ENCODE measurements around the gene GPR35. TPM values are rescaled to one million over a fixed set of nuclear protein-coding genes. Genes with fewer than 3 reads are reported as not detected.

GPR35 gene
- total RNA-seq, 1 donor from 2014 or later = 3.1 TPM

GRCh38 chr2:240637901-240638345 lies 12.6 kb downstream of the GPR35 start:
- DNase-seq (ENCODE audit: low spot score) = no peak

GRCh38 chr2:240638512-240639160 lies 13.4 kb downstream of the GPR35 start:
- no peak for DNase-seq (ENCODE audit: low spot score)

GRCh38 chr2:240639566-240639965 lies 14.3 kb downstream of the GPR35 start:
- DNase-seq (ENCODE audit: low spot score) = no peak

DNA sequence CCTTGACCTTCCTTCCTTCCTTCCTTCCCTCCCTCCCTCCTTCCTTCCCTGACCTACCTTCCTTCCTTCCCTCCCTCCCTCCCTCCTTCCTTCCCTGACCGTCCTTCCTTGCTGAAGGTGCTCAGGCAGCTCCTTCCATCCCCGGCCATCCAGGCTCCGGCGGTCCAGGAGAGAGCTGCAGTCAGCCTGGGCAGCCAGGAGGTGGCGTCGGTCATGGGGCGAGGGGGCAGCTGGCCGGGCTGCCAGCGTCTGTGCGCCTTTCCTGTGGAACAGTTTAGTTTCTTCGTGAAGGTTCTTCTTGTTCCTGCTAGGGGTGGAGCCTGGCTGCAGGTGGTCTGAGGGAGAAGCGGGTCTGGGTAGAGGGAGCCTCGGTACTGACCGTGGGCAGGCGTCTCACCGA lies 15.7 kb downstream of the GPR35 start:
- DNase-seq (ENCODE audit: low spot score) = peak; percentile 8

DNA sequence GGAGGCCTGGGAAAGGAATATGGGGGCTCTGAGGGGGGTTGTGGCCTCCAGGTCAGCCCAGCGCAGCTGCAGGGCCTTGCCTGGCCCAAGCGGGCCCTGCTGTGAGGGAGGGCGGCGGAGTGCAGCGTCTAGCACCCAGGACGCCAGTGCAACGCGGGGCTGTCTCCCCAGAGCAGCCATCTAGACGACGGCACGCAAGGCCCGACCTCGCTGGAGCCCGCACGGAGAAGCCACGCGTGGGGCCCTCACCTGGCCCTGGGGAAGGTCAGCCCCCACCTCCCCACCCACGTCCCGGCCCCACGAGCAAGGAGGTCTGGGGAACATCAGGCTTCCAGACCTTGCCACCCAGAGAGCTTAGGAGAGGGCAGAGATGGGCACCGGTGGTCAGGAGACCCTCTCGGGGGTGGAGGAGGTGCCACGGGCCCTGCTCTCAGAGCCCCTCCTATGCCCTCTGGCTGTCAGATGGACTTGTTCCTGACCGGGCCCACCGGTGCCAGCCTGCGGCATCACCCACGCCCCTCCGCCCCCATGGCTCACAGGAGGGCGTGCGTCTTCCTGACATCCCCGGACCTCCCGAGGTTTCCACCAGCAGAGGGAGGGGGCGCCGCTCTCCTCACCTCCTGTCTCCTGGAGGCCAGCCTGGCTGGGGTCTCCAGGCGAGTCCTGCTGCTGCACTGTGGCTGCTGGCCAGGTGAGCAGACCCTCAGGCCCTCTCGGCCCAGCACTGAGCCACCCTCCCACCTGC lies 17.0 kb downstream of the GPR35 start:
- DNase-seq (ENCODE audit: low spot score) = no peak

DNA sequence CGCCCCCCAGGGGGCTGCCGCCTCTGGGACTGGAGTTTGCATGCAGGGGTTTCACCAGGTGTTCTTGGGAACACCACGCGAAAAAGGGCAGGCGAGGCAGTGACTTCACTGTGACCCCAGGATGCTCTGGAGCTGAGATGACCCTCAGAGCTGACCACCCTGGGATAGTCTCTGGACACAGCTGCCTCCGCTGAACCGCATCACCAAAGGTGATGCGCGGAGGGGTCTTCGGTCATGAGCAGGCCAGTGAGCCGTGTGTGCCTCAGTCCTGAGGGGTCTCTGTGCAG lies 17.5 kb downstream of the GPR35 start:
- DNase-seq (ENCODE audit: low spot score) = no peak

- no peak for DNase-seq (ENCODE audit: low spot score)
Observed at GRCh38 chr2:240643093-240643810, 18.0 kb downstream of the GPR35 start.

- DNase-seq (ENCODE audit: low spot score) = no peak
Observed at GRCh38 chr2:240643811-240644150, 18.5 kb downstream of the GPR35 start.

GRCh38 chr2:240644171-240644651 lies 18.9 kb downstream of the GPR35 start:
- no peak for DNase-seq (ENCODE audit: low spot score)

- DNase-seq (ENCODE audit: low spot score) = no peak
Observed at GRCh38 chr2:240644859-240645301, 19.6 kb downstream of the GPR35 start.

GRCh38 chr2:240645346-240645745 lies 20.1 kb downstream of the GPR35 start:
- no peak for DNase-seq (ENCODE audit: low spot score)

DNA sequence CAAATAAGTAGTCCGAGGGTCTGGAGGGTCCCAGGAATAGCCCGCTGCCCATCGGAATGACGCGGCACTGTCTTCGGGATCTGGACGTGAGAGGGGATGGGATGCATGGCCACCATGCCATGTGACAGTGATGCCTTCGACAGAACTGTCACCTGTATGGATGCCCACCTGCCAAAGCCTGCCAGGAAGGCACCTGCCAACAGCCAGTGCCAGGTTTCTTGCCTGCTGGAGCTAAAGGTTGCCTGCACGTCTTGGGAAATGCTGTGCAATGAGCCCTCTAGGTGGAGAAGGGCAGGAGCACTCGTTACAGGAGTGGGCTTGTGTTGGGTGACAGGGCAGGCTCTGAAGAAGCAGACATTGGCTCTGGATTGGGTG lies 20.5 kb downstream of the GPR35 start:
- DNase-seq (ENCODE audit: low spot score) = no peak

- no peak for DNase-seq (ENCODE audit: low spot score)
Observed at GRCh38 chr2:240646176-240646899, 21.1 kb downstream of the GPR35 start.

DNA sequence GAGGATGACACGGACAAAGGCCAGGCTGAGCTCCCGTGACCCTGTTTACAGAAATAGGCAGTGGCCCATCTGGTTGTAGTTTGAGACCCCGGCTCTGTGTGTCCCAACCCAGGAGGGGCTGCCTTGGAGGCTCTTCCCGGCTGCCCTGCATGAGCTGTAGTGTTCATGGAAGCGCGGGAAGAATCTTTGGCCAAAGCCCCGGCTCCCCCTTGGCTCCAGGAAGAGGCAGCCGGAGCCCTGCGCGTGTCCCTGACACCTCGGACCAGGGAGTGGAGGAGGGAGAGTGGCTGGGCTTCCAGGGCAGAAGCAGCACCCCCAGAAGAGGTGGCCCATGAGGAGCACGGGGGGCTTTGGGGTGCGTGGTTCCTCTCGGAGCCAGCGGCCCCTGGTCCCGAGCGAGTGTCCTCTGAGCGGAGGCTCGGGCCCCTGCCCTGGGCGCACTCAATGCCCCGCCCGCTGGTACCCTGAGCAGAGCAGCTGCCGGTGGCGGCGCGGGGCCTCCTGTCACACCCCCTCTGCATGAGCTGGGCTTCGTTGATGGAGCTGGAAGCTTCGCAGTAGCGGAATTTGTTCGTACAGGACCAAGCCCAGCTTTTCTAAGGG lies 21.7 kb downstream of the GPR35 start:
- no peak for DNase-seq (ENCODE audit: low spot score)

GRCh38 chr2:240647503-240648154 lies 22.3 kb downstream of the GPR35 start:
- DNase-seq (ENCODE audit: low spot score) = no peak

DNA sequence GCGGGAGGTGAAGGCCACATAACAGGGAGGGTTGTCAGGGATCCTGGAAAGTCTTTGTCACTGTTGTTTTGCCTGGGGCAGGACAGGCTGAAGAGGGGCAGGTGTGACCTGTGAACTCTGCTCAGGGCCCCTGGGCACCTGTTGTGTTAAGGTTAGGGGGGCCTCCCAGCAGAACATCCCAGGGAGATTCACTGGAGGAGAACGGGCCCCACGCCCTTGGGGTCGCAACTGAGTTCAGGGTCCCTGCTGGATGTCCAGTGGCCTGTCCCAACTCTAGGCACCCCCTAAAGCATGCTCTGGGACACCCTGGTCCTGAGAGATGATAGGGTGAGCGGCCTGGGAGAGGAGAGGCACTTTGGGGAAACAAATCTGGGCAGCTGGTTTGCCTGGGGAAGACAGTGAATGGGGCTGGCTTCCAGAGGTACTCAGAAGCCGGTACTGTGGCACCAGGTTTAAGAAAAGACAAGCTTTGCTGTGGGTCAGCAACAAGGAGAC lies 22.9 kb downstream of the GPR35 start:
- DNase-seq (ENCODE audit: low spot score) = no peak

DNA sequence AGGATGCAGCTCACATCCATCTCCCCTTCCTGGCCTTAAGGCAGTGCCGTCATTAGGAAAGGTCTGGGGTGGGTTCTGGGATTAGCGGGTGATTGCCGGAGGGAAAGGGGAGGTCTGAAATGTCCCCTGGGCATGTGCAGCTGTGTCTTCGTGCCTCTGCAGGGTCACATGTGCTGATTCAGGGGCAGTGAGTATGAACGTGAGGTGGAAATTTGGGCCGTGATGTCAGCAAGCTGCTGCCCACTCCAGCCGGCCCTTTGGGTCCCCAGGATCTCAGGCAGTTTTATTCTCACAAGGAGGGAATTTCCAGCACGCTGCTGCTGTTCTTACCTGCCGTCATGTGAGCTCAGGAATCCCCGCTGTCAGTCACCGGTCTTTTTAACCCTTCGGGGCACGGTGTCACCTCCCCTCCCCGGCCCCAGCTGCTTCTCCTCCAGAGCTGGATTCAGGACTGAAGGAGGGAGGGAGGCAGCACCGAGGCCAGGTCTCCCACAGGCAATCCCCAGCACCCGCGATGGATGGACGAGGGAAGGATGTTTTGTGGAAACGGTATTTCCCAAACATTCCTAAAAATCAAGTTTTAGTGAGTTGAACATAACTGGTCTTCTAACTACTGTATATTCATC lies 23.5 kb downstream of the GPR35 start:
- DNase-seq (ENCODE audit: low spot score) = no peak

- DNase-seq (ENCODE audit: low spot score) = no peak
Observed at GRCh38 chr2:240649331-240649730, 24.1 kb downstream of the GPR35 start.

DNA sequence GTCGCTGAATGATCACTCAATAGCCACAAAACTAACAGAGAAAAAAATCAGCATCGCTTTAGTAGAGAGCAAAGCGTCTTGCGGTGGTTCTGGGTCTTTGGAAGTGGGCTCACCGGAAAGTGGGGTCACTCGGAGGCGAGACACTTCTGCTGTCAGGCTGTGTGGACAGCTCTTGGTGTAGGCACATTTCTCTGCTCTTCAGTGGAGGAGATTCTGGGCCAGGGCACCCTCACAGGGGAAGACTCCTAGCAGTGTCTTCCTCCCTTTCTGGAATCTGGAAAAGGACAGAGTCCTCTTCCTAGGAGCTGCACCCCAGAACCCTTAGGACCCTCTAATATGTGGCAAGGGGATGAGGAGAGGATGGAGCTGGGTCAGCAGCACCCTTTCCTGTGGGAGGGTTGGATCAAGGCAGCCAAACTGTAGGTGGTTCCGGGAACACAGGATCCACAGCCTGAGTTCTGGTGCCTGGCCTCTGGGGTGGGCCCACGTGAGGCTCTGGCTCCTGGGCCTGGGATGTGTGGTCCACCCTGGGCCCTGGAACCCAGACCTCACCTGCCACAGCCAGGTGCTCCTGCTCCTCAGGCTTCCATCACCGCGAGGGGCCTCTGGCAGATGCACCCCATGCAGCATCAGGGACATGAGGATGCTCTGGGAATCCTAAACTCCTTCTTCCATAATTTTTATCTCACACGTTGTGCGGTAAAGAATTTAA lies 25.1 kb downstream of the GPR35 start:
- DNase-seq (ENCODE audit: low spot score) = no peak

DNA sequence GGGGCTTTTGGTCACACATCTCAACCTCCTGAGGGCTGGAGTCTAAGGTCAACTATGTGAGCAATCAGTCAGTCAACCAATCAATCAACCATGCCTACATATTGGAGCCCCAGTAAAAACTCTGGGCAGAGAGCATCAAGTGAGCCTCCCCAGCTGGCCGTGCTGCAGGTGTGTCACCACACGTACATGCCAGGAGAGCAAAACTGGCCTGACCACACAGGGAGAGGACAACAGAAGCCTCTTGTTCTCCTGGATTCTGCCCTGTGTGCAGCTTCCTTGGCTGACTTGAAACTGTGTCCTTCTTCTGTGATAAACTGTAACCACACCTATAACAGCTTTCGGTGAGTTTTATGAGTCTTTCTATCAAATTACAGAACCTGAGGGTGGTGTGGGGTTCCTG lies 25.9 kb downstream of the GPR35 start:
- DNase-seq (ENCODE audit: low spot score) = no peak
